Tibial artery (tissue), 4 donors: Measurements from ENCODE around the gene SYNRG.
"Not testable (repeated sequence)": the region's sequence is repeated elsewhere in the genome, so short reads cannot be mapped to it uniquely, and the experiment has no call there.

Source experiments
- DNase-seq, 2 donors: peaks; one replicate each; pipeline ENCODE4 v3.0.0-alpha.2; 2019
- H3K27ac ChIP-seq, 2 donors: fragments of 200-600 bp; sonication (generic) in 1 of 2; 1 replicate in 1 of 2; 2 replicates in 1 of 2; pipeline ENCODE4 v1.5.1; 2018 to 2019; ENCODE audit warnings: mild to moderate bottlenecking in 1 of 2
- H3K27me3 ChIP-seq, 2 donors: fragments of 200-600 bp; sonication (generic) in 1 of 2; one replicate each; pipeline versions ENCODE4 v1.5.1 to v1.6.0; 2016 to 2019
- H3K36me3 ChIP-seq, 3 donors: fragments of 200-600 bp; sonication (generic) in 2 of 3; one replicate each; pipeline ENCODE4 v1.5.1; 2016 to 2019; ENCODE audit warnings: mild to moderate bottlenecking in 2 of 3
- H3K4me1 ChIP-seq, 4 donors: fragments of 200-600 bp; sonication (generic) in 2 of 4; 1 replicate in 3 of 4; 2 replicates in 1 of 4; pipeline ENCODE4 v1.5.1; 2016 to 2019
- H3K4me3 ChIP-seq, 2 donors: fragments of 200-600 bp; sonication (generic) in 1 of 2; 1 replicate in 1 of 2; 2 replicates in 1 of 2; pipeline ENCODE4 v1.5.1; 2018 to 2019; ENCODE audit warnings: mild to moderate bottlenecking in 2 of 2
- H3K9me3 ChIP-seq, 3 donors: fragments of 200-600 bp; sonication (generic) in 1 of 3; one replicate each; pipeline ENCODE4 v1.5.1; 2016 to 2019
- CTCF ChIP-seq, 2 experiments: fragments of 200-600 bp in 1 of 2; fragments of 450-650 bp in 1 of 2; IDR thresholded peaks; one replicate each; pipeline ENCODE4 v1.5.1; 2017 to 2019; ENCODE audit warnings: antibody characterized with exemption in 2 of 2, mild to moderate bottlenecking in 1 of 2, moderate library complexity in 1 of 2
- intact Hi-C: fragments of 100-400 bp; cut with DNase I; formaldehyde crosslinking; loops from one replicate; pipeline ENCODE4 v1.15.0; 2023; ENCODE audit warnings: low total_unique reads

Gene SYNRG

DNA sequence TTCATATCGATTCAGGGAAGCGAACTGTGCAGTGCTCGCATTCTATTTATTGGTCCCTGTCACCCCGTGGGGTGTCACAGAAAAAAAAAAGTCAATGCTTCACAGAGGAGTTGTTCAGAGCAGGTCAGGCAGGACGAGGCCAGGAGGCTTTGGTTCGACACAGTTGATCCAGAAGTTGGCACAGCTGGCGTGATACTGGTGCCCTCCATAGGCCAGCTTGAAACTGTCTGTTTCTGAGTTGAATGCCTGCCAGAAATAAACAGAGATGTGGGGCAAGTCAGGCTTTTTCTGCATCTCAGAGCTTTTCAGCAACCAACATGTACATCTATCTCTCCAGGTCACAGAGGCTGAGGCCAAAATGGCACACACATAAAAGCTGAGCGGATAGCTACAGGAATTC lies 90.4 kb downstream of the SYNRG start:
- peaks cover 37 to 90% (median 54%) of the 10 kb centered on the region in 3 donors for H3K36me3 ChIP-seq
- DNase-seq, result no peak

DNA sequence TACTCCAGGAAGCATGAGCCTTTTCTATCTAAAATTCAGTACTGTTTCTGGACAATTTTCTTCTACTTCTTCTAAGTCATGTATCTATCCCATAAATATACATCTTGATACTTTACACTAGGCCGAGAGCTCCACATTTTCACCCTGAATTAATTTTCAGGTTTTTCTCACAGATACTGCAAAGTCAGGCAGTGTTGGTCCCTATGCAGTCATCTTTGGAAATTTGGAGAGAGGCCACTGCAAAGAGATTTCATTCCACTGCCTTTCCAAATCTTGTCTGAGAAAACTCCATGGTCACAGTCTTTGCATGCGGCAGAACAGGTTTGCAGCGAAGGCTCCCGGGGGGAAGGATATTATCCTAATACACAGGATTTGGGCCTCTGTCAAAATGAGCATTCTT lies 91.3 kb downstream of the SYNRG start:
- Histone ChIP-seq H3K27ac (no peak overlapping the region), H3K9me3 (no peaks in the 10 kb centered on the region), H3K4me1 (no peaks in the 10 kb centered on the region), H3K27me3 (no peaks in the 10 kb centered on the region), H3K4me3 (no peak overlapping the region), H3K36me3 (peaks cover 37 to 88% (median 52%) of the 10 kb centered on the region in 3 donors)
- intact Hi-C loops, result no loop called here
- no peak for DNase-seq
- no peak for TF ChIP-seq CTCF (IDR thresholded peaks at IDR 0.05)

More for the DNA sequence above, 90.4 kb downstream of the SYNRG start:
- no peak overlapping the region for H3K4me3 ChIP-seq
- no peaks in the 10 kb centered on the region for H3K4me1 ChIP-seq
- no peaks in the 10 kb centered on the region for H3K27me3 ChIP-seq
- intact Hi-C loops, result no loop called here
- H3K27ac ChIP-seq, result no peak overlapping the region
- H3K9me3 ChIP-seq, result no peaks in the 10 kb centered on the region
- TF ChIP-seq CTCF (IDR thresholded peaks at IDR 0.05), result no peak

GRCh38 chr17:37516127-37516571 lies 93.1 kb downstream of the SYNRG start:
- DNase-seq, result no peak

GRCh38 chr17:37513711-37514110 lies 95.5 kb downstream of the SYNRG start:
- intact Hi-C loops, result no loop called here

More at GRCh38 chr17:37516127-37516571, 93.1 kb downstream of the SYNRG start:
- no peak for TF ChIP-seq CTCF (IDR thresholded peaks at IDR 0.05)
- H3K4me1 ChIP-seq, result no peaks in the 10 kb centered on the region
- intact Hi-C loops, result no loop called here
- no peak overlapping the region for H3K4me3 ChIP-seq
- no peaks in the 10 kb centered on the region for H3K27me3 ChIP-seq
- H3K36me3 ChIP-seq, result peaks cover 37 to 85% (median 62%) of the 10 kb centered on the region in 3 donors
- H3K9me3 ChIP-seq, result no peaks in the 10 kb centered on the region
- no peak overlapping the region for H3K27ac ChIP-seq

GRCh38 chr17:37512442-37513068 lies 96.7 kb downstream of the SYNRG start:
- Histone ChIP-seq H3K27me3 (no peaks in the 10 kb centered on the region), H3K27ac (no peak overlapping the region), H3K4me1 (no peaks in the 10 kb centered on the region), H3K9me3 (no peaks in the 10 kb centered on the region), H3K4me3 (no peak overlapping the region), H3K36me3 (peaks cover 14 to 50% (median 28%) of the 10 kb centered on the region in 3 donors)
- no peak for DNase-seq
- intact Hi-C loops, result no loop called here
- no peak for TF ChIP-seq CTCF (IDR thresholded peaks at IDR 0.05)

More at GRCh38 chr17:37513711-37514110, 95.5 kb downstream of the SYNRG start:
- no peaks in the 10 kb centered on the region for H3K4me1 ChIP-seq
- no peaks in the 10 kb centered on the region for H3K27me3 ChIP-seq
- H3K27ac ChIP-seq, result no peak overlapping the region
- peaks cover 26 to 62% (median 40%) of the 10 kb centered on the region in 3 donors for H3K36me3 ChIP-seq
- no peak for TF ChIP-seq CTCF (IDR thresholded peaks at IDR 0.05)
- no peak overlapping the region for H3K4me3 ChIP-seq
- no peaks in the 10 kb centered on the region for H3K9me3 ChIP-seq
- DNase-seq, result no peak

- H3K36me3 ChIP-seq, result peaks cover 5 to 41% (median 19%) of the 10 kb centered on the region in 3 donors
- H3K4me1 ChIP-seq, H3K27ac ChIP-seq, H3K27me3 ChIP-seq, H3K9me3 ChIP-seq, intact Hi-C loops, DNase-seq, H3K4me3 ChIP-seq: not testable (repeated sequence)
Observed at GRCh38 chr17:37511642-37512041, 97.6 kb downstream of the SYNRG start.
